T-helper 2 cell treated with Interferon-gamma antibody and Interleukin-4, amounts not matched to agents 100 ng/mL and 5 ng/mL, for 36 hours (primary cell): ENCODE measurements around the gene EHD2. TPM values are rescaled to one million over a fixed set of nuclear protein-coding genes. Genes with fewer than 3 reads are reported as not detected.

ENCODE experiments used
- intact Hi-C: fragments of 100-400 bp; cut with micrococcal nuclease; formaldehyde crosslinking; loops from one replicate; pipeline ENCODE4 v1.15.1; 2023
- total RNA-seq: library from RNA; stranded (reverse); gene quantifications from 2 replicates; pipeline ENCODE4 v1.2.3, GENCODE V29; 2022

The EHD2 gene
- total RNA-seq, 1 donor from 2014 or later: 0.11 TPM

DNA sequence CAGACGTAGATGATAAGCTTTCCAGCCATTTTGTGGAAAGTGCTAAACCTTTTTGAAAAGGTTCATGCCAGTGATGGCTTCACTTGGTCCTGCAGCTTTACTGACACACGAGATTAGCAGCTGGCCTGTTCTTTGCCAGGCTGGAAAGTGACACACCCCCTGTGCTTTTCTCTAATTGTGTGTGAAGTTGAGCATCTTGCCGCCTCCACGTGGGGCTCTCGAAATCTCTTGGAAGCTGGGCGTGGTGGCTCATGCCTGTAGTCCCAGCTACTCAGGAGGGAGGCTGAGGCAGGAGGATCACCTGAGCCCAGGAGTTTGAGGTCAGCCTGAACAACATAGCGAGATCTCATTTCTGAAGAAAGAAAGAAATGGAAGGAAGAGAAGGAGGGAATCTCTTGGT lies 25.3 kb upstream of the EHD2 start:
- intact Hi-C loops: no loop called here

DNA sequence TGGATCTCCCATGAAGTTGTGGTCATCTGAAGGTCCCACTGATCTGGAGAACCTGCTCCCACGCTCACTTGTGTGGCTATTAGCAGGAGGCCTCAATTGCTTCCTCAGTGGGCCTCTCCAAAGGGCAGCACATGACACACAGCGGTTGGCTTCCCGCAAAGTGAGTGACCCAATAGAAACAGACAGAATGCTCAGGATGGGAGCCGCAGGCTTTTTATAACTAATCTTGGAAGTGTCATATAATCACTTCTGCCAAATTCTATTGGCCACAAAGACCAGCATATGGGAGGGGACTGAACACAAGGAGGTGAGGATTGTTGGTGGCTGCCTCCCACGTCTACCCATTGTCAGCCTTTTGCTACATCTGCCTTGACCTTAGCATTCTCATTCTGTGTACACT lies 22.1 kb upstream of the EHD2 start:
- intact Hi-C loops: no loop called here

DNA sequence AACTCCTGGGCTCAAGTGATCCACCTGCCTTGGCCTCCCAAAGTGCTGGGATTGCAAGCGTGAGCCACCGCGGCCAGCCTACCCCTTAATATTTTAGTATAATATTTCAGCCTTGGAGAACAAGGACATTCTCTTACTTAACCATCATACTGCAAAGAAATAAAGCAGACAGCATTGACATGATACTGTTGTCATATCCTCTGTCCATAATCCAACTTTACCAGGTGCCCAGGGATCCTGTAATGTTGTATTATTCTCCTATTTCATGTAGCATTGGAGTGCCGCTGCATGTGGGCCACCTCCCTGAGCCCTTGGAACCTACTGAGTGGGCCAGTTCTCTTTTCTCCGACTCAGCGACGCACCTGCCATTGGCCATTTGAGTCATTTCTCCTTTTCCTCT lies 21.4 kb upstream of the EHD2 start:
- intact Hi-C loops: no loop called here

DNA sequence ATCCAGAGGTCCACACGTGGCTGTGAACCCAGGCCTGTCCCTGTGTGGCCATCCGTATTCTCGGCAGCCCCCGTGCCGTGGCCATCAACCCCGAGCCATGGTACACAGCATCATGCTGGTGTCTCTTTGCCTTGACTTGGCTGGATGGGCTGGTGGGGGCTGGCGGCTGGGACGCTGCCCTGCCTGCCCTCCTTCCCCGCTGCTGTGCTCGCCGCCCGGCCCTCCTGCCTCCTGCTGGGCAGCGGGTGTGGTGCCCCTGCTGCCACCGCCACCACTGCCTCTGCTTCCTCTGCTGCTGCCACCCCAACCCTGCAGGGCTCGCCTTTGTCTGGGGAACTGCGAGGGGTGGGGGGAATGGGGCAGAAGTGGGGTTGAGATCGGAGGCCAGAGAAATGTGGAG lies 19.7 kb upstream of the EHD2 start:
- intact Hi-C loops: no loop called here

DNA sequence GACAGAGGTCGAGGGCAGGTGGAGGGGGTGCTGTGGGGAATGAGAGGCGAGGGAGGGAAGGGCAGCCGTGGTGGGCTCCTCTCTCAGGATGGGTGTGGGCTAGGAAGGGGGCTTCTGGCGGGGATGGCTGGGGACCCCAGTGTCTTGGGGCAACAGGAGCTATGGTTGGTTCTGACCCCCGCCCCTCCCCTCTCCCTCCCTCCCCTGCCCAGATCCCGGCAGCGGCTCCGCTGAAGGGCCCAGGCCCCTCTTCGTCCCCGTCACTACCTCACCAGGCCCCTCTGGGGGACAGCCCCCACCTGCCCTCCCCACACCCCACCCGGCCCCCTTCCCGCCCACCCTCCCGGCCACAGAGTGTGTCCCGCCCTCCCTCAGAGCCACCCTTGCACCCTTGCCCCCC lies 19.3 kb upstream of the EHD2 start:
- intact Hi-C loops: no loop called here

DNA sequence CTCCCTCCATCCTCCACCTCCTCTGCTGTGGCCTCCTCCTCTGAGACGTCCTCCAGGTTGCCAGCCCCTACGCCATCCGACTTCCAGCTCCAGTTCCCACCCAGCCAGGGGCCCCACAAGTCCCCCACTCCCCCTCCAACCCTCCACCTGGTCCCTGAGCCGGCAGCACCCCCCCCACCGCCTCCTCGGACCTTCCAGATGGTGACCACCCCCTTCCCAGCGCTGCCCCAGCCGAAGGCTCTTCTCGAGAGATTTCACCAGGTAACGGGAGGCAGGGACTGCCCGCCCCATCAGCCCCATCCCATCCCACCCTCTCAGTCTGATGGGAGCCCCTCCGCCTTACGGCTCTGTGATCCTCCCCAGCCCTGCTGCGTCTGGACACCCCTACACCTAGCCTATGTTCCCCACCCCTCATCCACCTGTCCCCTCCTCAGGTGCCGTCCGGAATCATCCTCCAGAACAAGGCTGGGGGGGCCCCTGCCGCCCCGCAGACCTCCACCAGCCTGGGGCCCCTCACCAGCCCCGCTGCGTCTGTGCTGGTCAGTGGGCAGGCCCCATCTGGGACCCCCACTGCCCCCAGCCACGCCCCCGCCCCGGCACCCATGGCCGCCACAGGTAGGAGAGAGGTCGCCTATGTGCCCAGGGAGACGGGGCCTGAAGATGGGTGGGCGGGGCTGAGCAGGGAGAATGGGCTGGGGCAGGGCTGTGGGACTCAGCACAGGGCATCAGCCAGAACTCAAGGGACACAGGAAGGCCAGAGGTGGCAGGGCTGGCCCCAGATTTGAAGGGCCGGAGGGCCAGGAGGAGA lies 18.6 kb upstream of the EHD2 start:
- intact Hi-C loops: loop anchor here (5.0 kb wide), 1 partner anchor 177 kb away; the partner anchor contains the start of gene NAPA

DNA sequence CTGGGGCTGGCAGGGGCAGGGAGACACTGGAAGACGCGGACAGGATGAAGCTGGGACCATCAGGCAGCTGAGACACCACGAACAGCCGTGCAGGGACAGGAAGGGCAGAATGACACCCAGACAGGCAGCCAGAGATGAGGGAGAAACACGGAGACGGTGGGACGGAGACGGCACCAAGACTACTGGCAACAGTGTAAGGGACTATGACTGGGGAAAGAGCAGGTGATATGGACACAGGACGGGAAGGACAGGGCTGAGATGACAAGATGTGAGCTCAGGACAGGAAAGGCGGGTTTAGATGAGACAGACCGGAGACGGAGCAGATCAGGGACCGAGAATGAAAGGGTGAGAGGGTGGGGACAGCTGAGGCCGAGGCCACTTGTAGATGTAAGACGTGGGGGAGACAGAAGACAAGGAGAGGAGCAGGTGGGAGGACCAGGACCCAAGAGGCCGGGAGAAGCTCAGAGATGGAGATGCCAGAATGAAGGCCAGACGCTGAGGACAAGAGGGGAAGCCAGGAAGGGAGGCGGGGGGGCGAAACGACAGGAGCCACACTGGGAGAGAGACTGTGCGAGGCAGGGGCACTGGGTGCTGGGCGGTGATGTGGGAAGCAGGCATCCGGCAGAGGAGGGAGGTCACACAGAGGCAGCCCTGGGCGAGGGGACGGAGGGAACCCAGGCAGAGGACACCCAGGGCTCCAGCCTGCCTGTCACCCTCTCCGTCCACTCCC lies 17.5 kb upstream of the EHD2 start:
- intact Hi-C loops: loop anchor here (5.0 kb wide), 1 partner anchor 178 kb away; the partner anchor contains the start of gene NAPA

DNA sequence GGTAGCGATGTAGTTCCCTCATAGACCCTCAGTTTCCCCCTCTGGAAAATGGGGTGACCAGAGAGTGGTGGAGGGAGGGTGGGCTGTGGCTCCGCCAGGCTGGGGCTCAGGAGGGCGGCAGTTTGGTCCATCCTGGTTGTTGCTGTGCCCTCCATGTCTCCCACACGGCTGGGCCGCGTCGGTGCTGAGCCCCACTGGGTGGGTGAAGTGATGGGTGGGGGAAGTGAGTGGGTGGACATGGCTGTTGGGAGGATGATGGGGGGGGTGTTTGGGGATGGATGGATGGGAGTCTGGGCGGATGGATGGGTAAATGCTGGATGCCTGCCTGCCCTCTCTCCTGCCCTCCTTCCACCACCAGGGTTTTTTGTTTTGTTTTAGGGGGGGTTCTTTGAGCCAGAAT lies 16.6 kb upstream of the EHD2 start:
- intact Hi-C loops: loop anchor here (5.0 kb wide), 1 partner anchor 179 kb away; the partner anchor contains the start of gene NAPA

DNA sequence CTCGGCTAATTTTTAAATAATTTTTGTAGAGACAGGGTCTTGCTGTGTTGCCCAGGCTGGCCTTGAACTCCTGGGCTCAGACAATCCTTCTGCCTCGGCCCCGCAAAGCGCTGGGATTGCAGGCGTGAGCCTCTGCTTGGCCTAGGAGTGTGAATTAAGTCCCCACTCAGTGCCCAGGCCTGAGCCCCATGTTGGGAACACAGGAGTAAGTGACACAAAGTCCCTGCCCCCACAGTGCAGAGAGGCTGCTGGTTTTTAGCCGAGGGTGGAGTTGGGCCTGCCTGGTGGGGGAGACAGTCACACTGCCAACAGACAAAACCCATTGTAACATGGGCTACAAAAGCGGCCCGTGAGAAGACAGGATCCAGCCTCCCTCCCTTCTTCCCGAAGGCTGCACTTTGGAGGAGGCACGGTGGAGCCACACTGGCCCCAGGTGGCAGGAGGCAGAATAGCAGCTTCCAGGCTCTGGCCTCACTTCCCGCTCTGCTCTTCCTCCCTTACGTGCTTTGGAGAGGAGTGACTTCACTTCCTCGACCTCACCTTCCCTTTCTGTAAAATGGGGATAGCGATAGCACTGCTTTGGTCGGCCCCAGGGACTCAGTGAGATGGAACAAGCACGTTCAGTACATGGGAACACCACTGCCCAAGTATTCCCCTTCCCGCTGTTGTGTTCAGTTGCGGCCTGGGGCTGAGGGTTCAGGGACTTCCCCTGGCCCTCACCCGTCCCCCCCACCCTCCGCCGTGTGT lies 15.2 kb upstream of the EHD2 start:
- intact Hi-C loops: loop anchor here (1.0 to 5.0 kb wide), 4 partner anchors 181 to 269 kb away; partner anchors contain the start of genes KPTN and NAPA

DNA sequence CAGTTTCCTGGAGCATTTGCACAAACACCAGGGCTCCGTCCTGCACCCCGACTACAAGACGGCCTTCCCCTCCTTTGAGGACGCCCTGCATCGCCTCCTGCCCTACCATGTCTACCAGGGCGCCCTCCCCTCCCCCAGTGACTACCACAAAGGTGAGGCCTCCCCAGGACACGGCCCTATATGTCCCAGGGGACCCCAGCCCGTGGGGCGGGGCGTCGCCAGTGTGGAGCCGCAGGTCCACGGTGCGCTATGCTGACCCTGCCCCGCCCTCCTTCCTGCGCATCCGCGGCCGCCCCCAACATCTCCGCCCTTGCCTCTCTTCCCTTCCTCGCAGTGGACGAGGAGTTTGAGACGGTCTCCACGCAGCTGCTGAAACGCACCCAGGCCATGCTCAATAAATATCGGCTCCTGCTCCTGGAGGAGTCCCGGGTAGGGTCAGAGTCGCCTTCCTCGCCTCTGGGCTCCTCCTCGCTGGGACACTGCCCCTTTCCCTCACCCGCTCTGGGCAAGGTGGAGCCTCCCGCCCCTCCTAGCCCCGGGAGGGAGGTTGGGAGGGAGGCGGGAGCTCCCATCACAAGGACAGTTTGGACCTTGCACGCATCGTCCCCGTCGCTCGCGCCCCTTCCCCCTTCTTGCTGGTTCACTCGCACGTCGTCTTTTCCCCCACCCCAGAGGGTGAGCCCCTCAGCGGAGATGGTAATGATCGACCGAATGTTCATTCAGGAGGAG lies 14.4 kb upstream of the EHD2 start:
- intact Hi-C loops: loop anchor here (1.0 to 5.0 kb wide), 4 partner anchors 181 to 270 kb away; partner anchors contain the start of genes KPTN and NAPA

DNA sequence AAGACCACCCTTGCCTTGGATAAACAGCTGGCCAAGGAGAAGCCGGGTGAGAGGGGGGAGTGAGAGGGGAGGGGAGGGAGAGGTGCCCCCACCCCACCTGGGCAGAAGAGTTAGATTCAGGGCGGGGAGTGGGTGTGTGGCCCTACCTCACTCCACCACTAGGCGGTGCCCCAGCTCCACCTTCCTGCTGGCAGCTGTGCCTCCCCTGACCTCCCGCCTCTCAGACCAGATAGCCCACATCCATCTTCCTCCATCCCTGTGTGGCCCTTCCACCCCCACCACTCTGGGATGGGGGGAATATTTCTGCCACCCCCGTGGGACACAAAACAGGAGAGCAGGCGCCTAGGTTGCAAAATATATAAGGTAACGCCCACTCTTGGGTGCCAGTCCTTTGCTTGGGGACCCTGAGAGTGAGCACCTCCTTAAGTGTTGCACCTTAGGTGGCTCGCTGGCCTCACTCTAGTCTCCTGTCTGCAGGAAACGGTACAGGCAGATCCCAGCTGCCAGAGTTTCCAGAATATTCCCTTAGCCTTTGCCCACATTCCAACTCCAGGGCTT lies 13.8 kb upstream of the EHD2 start:
- intact Hi-C loops: loop anchor here (2.0 to 5.0 kb wide), 2 partner anchors 182 to 271 kb away; partner anchors contain the start of gene NAPA

DNA sequence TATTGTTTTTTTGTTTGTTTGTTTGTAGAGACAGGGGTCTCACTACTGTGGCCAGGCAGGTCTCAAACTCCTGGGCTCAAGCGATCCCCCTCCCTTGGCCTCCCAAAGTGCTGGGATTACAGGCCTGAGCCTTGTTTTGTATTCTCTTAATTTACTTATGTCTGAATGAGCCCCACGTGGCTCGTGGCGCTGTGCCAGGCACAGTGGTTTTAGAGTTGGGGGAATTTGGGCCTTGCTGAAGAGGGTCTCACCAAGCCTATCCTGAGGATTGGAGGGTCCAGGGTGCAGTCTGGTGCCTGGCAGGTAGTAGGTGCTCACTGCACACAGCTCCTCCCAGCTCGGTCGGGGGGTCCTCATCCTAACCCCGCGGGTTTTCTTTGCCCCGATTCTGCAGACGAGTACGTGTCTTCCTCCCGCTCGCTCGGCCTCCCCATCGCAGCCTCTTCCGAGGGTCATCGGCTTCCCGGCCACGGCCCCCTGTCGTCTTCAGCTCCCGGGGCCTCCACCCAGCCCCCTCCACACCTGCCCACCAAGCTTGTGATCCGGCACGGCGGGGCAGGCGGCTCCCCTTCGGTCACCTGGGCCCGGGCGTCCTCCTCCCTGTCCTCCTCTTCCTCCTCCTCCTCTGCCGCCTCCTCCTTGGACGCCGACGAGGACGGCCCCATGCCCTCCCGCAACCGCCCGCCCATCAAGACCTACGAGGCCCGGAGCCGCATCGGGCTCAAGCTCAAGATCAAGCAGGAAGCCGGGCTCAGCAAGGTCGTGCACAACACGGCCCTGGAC lies 12.1 kb upstream of the EHD2 start:
- intact Hi-C loops: no loop called here

DNA sequence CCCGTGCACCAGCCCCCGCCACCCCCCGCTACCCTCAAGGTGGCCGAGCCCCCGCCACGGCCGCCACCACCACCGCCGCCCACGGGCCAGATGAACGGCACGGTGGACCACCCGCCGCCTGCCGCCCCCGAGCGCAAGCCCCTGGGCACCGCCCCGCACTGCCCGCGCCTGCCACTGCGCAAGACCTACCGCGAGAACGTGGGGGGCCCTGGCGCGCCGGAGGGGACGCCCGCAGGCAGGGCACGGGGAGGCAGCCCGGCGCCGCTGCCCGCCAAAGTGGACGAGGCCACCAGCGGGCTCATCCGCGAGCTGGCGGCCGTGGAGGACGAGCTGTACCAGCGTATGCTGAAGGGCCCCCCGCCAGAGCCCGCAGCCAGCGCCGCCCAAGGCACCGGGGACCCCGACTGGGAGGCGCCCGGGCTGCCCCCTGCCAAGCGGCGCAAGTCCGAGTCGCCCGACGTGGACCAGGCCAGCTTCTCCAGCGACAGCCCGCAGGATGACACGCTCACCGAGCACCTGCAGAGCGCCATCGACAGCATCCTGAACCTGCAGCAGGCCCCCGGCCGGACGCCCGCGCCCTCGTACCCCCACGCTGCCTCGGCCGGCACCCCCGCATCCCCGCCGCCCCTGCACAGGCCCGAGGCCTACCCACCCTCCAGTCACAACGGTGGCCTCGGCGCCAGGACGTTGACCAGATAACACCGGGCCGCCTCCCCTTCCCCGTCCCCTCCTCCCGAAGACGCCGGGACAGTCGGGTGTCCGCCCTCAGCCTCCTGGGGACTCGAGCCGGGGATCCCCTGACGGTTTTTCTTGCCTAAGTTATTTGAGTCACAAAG lies 11.3 kb upstream of the EHD2 start:
- intact Hi-C loops: no loop called here

DNA sequence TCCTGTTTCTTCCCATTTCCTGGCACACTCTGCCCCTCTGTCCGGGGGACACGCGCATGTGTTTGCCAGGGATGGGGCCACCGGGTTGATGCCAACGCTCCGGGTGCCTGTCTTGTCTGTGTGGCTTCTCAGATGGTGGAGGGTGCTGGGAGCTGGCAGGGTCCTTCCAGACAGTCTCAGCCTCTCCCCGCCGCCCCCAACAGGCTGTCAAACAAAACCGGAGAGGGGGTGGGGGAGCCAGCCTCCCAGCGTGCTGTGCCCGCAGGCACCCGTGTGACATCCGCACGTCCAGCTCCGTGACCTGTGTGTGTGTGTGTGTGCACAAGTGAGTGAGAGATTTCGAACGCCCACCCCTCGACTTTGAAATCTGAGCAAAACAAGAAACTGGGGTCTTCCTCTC lies 10.6 kb upstream of the EHD2 start:
- intact Hi-C loops: no loop called here

DNA sequence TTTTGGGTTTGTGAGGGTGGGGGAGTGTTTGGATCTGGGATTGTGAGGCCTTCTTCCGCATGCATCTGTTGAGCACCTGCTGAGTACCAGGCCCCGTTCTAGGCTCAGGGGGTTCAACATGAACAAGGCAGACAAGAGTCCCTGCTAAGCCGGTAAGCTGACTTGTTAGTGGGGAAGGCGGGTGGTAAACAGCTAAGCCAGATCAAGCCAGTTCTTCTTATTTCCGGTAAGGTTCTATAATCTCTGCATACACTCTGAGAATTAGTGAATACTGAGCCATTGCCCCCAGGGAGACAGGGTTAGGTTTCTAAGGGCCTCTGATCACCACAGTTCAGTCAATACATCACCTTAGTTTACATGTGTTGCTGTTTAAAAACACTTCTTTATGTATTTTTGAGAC lies 9.9 kb upstream of the EHD2 start:
- intact Hi-C loops: no loop called here

DNA sequence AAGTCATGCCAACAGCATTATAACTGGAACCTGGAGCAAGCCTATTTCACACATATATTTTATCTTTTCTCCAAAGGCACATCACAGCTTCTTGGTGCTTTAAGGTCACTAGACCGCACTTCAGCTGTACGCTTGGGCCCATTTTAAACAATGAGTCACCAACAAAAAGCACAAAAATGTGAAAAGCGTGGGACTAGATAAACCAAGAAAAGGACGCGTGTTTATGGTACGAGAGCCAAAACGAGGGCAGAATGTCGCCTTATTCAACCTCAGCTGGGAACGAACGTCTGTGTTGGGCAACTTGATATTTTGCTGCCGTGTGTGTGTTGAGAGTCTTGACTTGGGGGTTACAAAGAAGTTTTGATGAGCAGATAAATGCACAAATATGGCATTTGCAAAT lies 9.2 kb upstream of the EHD2 start:
- intact Hi-C loops: no loop called here

DNA sequence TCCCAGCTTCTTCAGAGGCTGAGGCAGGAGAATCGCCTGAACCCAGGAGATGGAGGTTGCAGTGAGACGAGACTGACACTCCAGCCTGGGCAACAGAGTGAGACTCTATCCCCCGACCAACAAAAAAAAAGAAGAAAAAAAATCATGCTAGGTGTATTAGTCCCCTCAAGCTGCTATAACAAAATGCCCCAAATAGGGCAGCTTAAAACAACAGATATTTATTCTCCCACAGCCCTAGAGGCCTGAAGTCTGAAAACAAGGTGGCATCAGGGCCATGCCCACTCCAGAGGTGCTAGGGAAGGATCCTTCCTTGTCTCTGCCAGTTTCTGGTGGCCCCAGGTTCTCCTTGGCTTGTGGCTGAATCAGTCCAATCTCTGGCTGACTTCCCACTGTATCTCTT lies 8.6 kb upstream of the EHD2 start:
- intact Hi-C loops: no loop called here

DNA sequence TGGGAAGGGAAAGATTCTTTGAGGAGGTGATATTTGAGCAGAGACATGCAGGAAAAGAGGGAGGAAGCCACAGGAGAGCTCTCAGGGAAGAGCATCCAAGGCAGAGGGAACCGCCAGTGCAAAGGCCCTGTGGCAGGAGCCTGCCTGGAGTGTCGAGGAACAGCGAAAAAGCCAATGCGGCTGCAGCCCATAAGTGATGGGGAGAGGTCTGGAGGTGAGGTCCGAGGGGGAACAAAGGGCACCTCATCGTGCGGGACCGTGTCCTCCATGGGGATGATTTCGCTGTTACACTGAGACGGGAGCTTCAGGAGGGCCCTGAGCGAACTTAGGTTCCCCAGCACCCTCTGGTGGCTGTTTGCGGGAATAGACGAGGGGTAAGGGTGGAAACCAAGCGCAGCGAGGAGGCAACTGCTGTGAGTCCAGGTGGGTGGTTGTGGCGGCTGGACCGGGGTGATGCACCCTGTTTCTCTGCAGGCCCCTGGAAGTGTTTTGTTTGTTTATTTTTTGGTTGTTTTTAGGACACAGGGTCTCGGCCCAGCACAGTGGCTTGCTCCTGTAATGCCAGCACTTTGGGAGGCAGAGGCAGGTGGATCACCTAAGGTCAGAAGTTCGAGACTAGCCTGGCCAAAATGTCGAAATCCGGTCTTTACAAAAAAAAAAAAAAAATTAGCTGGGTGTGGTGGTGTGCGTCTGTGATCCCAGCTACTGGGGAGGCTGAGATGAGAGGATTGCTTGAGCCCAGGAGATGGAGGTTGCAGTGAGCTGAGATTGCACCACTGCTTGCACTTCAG lies 5.9 kb upstream of the EHD2 start:
- intact Hi-C loops: loop anchor here (1.0 kb wide), 1 partner anchor 271 kb away; no protein-coding TSS in a partner anchor
